GM19035 (cell line): ENCODE data around the gene FOXD3.
"Not testable (repeated sequence)": the region's sequence is repeated elsewhere in the genome, so short reads cannot be mapped to it uniquely, and the experiment has no call there.

Source experiments
- ATAC-seq: cut with Tn5 transposase; IDR thresholded peaks from one replicate; pipeline ENCODE4 v1.9.1; 2021; ENCODE audit not compliant: unreplicated experiment

FOXD3 gene

GRCh38 chr1:63356234-63356633 is 33.9 kb downstream of the FOXD3 start:
- not testable (repeated sequence) for ATAC-seq

DNA sequence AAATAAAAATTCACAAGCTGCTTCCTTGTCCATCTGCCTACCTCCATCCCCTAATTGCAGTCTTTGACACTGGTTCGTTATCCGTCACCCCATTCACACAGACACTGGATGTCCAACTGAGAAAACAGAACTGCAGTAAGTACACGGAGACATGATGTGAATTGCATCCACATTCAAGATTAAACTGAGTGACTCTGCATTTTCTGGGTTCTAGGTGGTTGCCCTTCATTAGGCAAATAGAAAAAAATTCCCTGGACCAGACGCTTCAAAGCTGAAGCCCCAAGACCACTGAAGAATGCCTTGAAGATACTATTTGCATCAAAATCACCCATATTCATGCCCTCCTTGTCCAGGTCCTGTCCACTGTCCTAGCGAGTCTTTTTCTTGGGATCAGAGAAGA is 37.2 kb downstream of the FOXD3 start:
- no peak for ATAC-seq

GRCh38 chr1:63362073-63362472 is 39.7 kb downstream of the FOXD3 start:
- ATAC-seq = no peak

DNA sequence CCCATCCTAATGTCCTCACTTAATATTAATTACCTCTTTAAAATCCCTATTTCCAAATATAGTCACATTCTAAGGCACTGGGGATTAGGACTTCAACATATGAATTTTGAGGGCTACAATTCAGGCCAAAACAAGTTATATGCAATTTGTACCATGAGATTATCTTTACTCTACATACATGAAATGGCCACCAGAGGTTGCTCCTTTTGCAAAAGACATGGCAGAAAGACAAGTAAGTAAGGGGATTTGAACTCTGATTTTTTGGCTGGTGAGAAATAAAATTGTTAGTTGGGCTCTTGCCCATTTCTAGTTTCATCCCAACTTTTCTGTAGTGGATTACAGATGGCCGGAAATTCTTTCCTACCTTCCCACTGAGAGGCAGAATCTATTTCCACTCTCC is 40.2 kb downstream of the FOXD3 start:
- ATAC-seq = no peak

DNA sequence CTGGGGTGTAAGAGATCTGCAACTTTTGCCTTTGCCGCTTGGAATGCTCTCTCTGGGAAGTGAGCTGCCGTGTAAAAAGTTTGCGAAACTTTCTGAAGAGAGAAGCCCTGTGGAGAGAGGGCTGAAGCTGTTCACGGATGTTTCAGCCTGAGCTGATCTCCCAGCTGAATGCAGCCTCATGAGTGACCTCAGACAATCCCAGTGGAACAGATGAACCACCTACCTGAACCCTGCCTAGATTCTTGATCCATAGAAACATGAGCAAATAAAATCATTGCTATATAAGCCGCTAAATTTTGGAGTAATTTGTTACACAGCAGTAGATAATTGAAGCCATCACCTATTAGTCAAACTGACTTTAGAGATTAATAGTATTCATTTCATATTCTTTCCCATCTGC is 40.6 kb downstream of the FOXD3 start:
- no peak for ATAC-seq

DNA sequence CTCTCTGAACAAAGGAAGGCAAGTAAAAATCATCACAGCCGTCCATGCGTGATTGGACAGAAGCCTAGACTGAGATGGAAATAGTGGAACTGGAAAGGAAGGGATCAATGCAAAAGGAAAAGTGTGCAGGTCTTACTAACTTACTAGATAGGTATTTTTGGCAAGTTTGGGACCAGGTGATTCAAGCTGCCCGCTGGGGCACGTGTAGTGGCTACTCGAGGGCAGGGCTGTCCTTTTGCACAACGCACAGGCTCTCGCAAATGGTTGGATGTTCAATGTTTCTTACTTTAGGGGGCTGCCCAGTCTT is 44.5 kb downstream of the FOXD3 start:
- ATAC-seq = no peak

DNA sequence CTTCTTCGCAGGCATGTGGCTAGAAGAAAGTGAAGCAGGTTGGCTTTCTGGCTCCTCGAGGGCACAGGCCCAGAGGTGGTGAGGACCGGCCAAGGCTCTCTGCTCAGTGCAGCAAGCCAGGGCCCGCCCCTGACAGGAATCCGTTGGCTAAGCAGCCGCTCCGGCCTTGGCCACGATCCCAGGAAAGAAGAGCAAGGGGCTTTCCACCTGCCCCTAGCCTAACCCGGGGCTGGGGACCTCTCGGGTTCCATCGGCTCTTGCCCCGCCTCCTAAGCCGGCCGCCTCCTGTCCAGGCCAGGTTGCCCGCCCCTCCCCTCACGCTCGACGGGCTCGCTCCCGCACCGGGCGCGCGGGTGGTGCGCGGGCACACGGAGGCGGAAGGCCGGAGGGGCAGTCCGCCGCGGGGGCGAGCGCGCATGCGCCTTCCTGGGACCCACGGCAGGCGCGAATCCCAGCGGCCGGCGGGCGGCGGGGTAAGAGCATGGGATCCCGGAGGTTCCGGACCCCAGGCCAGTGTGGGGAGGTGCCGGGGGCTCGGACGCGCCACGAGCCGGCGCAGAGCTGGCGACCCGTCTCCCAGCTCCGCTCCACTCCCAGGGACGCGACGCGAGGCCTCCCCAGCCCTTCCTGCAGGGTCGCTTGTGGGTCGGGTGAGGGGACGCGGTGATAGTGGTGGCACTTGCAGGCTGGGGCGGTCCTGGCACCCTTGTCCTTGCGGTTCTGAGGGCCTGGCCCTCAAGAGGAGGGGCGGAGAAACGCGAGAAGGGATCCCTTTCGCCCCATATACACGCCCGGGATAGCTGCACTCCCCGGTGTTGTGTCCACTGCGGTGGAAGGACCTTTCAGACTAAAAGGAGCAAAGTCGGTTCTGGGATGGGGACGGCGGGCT is 45.1 kb downstream of the FOXD3 start, which contains the start of gene ALG6:
TSS of gene ALG6 (plus strand) at position 413 of the 889 bp plus-strand sequence. CDS start 3,351 bp downstream, outside the sequence.
- ATAC-seq = peak; percentile 95

- no peak for ATAC-seq
Observed at GRCh38 chr1:63368131-63368530, 45.8 kb downstream of the FOXD3 start.
